HG02870 (cell line): ENCODE data around the gene HOXD10.

Experiments
- ATAC-seq: cut with Tn5 transposase; IDR thresholded peaks from one replicate; pipeline ENCODE4 v1.9.1; 2021; ENCODE audit warnings: mild to moderate bottlenecking, moderate library complexity; ENCODE audit not compliant: unreplicated experiment

Gene HOXD10

GRCh38 chr2:176115883-176116813, at the start of gene HOXD10:
Gene HOXD10 (plus strand): TSS chr2:176116778. CDS start chr2:176116834, 56 bp downstream.
- no peak for ATAC-seq

GRCh38 chr2:176067589-176068418, 48.8 kb upstream of the HOXD10 start:
- ATAC-seq: no peak

- no peak for ATAC-seq
Observed at GRCh38 chr2:176068419-176068832, 48.2 kb upstream of the HOXD10 start.

- no peak for ATAC-seq
Observed at GRCh38 chr2:176071330-176072291, 45.0 kb upstream of the HOXD10 start.

- no peak for ATAC-seq
Observed at GRCh38 chr2:176072292-176072669, 44.3 kb upstream of the HOXD10 start.

GRCh38 chr2:176072951-176073904, 43.4 kb upstream of the HOXD10 start:
- no peak for ATAC-seq

GRCh38 chr2:176074919-176075425, 41.6 kb upstream of the HOXD10 start:
- ATAC-seq: no peak

- no peak for ATAC-seq
Observed at GRCh38 chr2:176075481-176075880, 41.1 kb upstream of the HOXD10 start.

GRCh38 chr2:176076063-176076462, 40.5 kb upstream of the HOXD10 start:
- no peak for ATAC-seq

- ATAC-seq: no peak
Observed at GRCh38 chr2:176076796-176077195, 39.8 kb upstream of the HOXD10 start.

GRCh38 chr2:176078541-176079284, 37.9 kb upstream of the HOXD10 start:
- no peak for ATAC-seq

GRCh38 chr2:176079285-176079830, 37.2 kb upstream of the HOXD10 start:
- no peak for ATAC-seq

- ATAC-seq: no peak
Observed at GRCh38 chr2:176079831-176080539, 36.6 kb upstream of the HOXD10 start.

GRCh38 chr2:176080540-176081375, 35.8 kb upstream of the HOXD10 start:
- ATAC-seq: no peak

- ATAC-seq: no peak
Observed at GRCh38 chr2:176081376-176081836, 35.2 kb upstream of the HOXD10 start.

GRCh38 chr2:176081837-176082524, 34.6 kb upstream of the HOXD10 start:
- ATAC-seq: no peak
